Endothelial cell of umbilical vein (primary cell): ENCODE data around the gene ANKRD63. TPM values are rescaled to one million over a fixed set of nuclear protein-coding genes. Genes with fewer than 3 reads are reported as not detected.

Experiments
- BruUV-seq: library from RNA; stranded (reverse); fragments of 400-500 nt; replicated peaks from 2 replicates; lab custom pipeline; 2021; lab: Mats Ljungman, UMichigan
- CTCF ChIA-PET: fragments of 300-600, 350-600 bp; sonication (Branson Sonifier 250); formaldehyde crosslinking; loops from one replicate; lab custom pipeline; 2021; ENCODE audit warnings: antibody characterized with exemption, inconsistent platforms; lab: Charles Lee
- POLR2A ChIA-PET: fragments of 300-600, 350-600 bp; sonication (Branson Sonifier 250); formaldehyde crosslinking; loops from one replicate; lab custom pipeline; 2021; ENCODE audit warnings: antibody characterized with exemption, inconsistent platforms; lab: Charles Lee
- DNase-seq: peaks from one replicate; pipeline ENCODE4 v3.0.0-alpha.2; 2011; ENCODE audit warnings: low read depth, low spot score
- FAIRE-seq: peaks from 2 replicates; lab custom pipeline; 2011; peaks lifted over from hg19 to GRCh38; lab: Jason Lieb, UNC
- H2AFZ ChIP-seq: 2 replicates; pipeline ENCODE4 v1.6.0; 2012; ENCODE audit warnings: low read depth, low read length, control low read depth, inconsistent platforms
- H3K27ac ChIP-seq: 2 replicates; pipeline ENCODE4 v1.5.1; 2011; ENCODE audit warnings: low read depth, mild to moderate bottlenecking, control low read depth, low read length, moderate library complexity; ENCODE audit not compliant: insufficient read depth
- H3K27me3 ChIP-seq, 2 experiments: 2 replicates each; pipeline versions ENCODE4 v1.6.0 to v1.6.1; 2011; ENCODE audit warnings: low read length in 2 of 2, mixed read lengths in 1 of 2; ENCODE audit not compliant: control insufficient read depth in 2 of 2, insufficient read depth in 2 of 2
- H3K36me3 ChIP-seq, 2 experiments: 2 replicates in 1 of 2; 3 replicates in 1 of 2; pipeline ENCODE4 v1.5.1; 2011; ENCODE audit warnings: low read length in 2 of 2, mild to moderate bottlenecking in 1 of 2, moderate library complexity in 1 of 2; ENCODE audit not compliant: control insufficient read depth in 2 of 2, insufficient read depth in 2 of 2; ENCODE audit errors: extremely low read depth in 1 of 2
- H3K4me1 ChIP-seq: 3 replicates; pipeline ENCODE4 v1.5.1; 2011; ENCODE audit warnings: mild to moderate bottlenecking, low read length; ENCODE audit not compliant: control insufficient read depth, insufficient read depth; ENCODE audit errors: extremely low read depth
- H3K4me2 ChIP-seq: 2 replicates; pipeline ENCODE4 v1.6.1; 2011; ENCODE audit warnings: low read length, control low read depth, mixed read lengths; ENCODE audit not compliant: insufficient read depth
- H3K4me3 ChIP-seq, 3 experiments: fragments of 200-600 bp in 1 of 3; sonication (generic), shearing (Covaris generic) in 1 of 3; replicated peaks in 1 of 3; 2 replicates each; pipeline ENCODE4 v1.5.1; 2011 to 2016; ENCODE audit warnings: control low read depth in 3 of 3, low read length in 3 of 3, mild to moderate bottlenecking in 2 of 3, inconsistent platforms in 1 of 3, low read depth in 1 of 3, moderate library complexity in 1 of 3; ENCODE audit not compliant: insufficient read depth in 1 of 3
- H3K79me2 ChIP-seq: 2 replicates; pipeline ENCODE4 v1.6.0; 2012; ENCODE audit warnings: low read length, inconsistent platforms; ENCODE audit not compliant: control insufficient read depth, insufficient read depth
- H3K9ac ChIP-seq: replicated peaks from 2 replicates; pipeline ENCODE3; 2011; ENCODE audit warnings: low read length, control low read depth; ENCODE audit not compliant: insufficient read depth; ENCODE audit errors: extremely low read depth
- H3K9me1 ChIP-seq: replicated peaks from 3 replicates; pipeline ENCODE4 v1.6.0; 2011; ENCODE audit warnings: mild to moderate bottlenecking, low read length; ENCODE audit not compliant: control insufficient read depth, insufficient read depth; ENCODE audit errors: extremely low read depth
- H3K9me3 ChIP-seq: replicated peaks from 2 replicates; pipeline ENCODE4 v1.5.1; 2012; ENCODE audit warnings: low read length, inconsistent platforms; ENCODE audit not compliant: control insufficient read depth, insufficient read depth
- H4K20me1 ChIP-seq: replicated peaks from 2 replicates; pipeline ENCODE3; 2011; ENCODE audit warnings: mild to moderate bottlenecking, low read length; ENCODE audit not compliant: control insufficient read depth, insufficient read depth; ENCODE audit errors: extremely low read depth
- EZH2 ChIP-seq: IDR thresholded peaks from 2 replicates; pipeline ENCODE4 v1.6.1; 2012; ENCODE audit warnings: borderline replicate concordance, low read depth, mild to moderate bottlenecking, moderate library complexity, low read length, inconsistent platforms; ENCODE audit not compliant: severe bottlenecking
- FOS ChIP-seq: IDR thresholded peaks from 2 replicates; pipeline ENCODE4 v1.6.1; 2011; ENCODE audit warnings: mild to moderate bottlenecking, low read length, moderate library complexity, borderline replicate concordance; ENCODE audit not compliant: insufficient read depth
- GATA2 ChIP-seq: IDR thresholded peaks from 2 replicates; pipeline ENCODE4 v1.7.0; 2011; ENCODE audit warnings: low read depth, mild to moderate bottlenecking, moderate library complexity, mixed read lengths, low read length; ENCODE audit not compliant: insufficient read length, insufficient read depth
- POLR2A ChIP-seq: IDR thresholded peaks from 2 replicates; pipeline ENCODE4 v1.6.1; 2012; ENCODE audit warnings: low read depth, mild to moderate bottlenecking, control low read depth, low read length
- POLR2AphosphoS5 ChIP-seq: IDR thresholded peaks from 2 replicates; pipeline ENCODE4 v1.6.1; 2012; ENCODE audit warnings: low read depth, mild to moderate bottlenecking, control low read depth, low read length, moderate library complexity; ENCODE audit not compliant: insufficient read depth
- dilution Hi-C: fragments of 300-500 bp; cut with MboI; formaldehyde crosslinking; loops from one replicate; pipeline ENCODE4 v1.15.0; 2019; ENCODE audit warnings: low sequenced_read_pairs; ENCODE audit not compliant: extremely low pct_ligation_motif_present
- intact Hi-C: fragments of 100-400 bp; cut with micrococcal nuclease; formaldehyde crosslinking; loops from one replicate; pipeline ENCODE4 v1.10.0; 2022
- polyA plus RNA-seq, 4 experiments: library from polyadenylated mRNA; depleted of rRNA in 3 of 4; stranded (reverse) in 3 of 4; unstranded in 1 of 4; fragments of >200 nt; gene quantifications; 2 replicates each; pipeline versions ENCODE4 v1.2.1 to v1.2.3, GENCODE V29; 2011 to 2012; ENCODE audit warnings: missing spikeins in 1 of 4
- total RNA-seq: library from RNA; stranded (reverse); gene quantifications from 2 replicates; pipeline ENCODE4 v1.2.3, GENCODE V29; 2021
- TF ChIP-seq, protein P1 (sequence below), 2 donors: IDR thresholded peaks; 1 replicate in 1 of 2; 2 replicates in 1 of 2; pipeline ENCODE4 v1.5.1; 2011; ENCODE audit warnings: low read length in 2 of 2, mild to moderate bottlenecking in 2 of 2, moderate library complexity in 2 of 2, control low read depth in 1 of 2, inconsistent platforms in 1 of 2, low read depth in 1 of 2; ENCODE audit not compliant: insufficient read depth in 1 of 2; ENCODE audit errors: extremely low read depth in 1 of 2

The ANKRD63 gene
- total and polyA plus RNA-seq, 2 donors (not counting 3 experiments of a cell fraction or from before 2014, with no cell fraction given), result not detected

GRCh38 chr15:40259021-40259420, 23.8 kb downstream of the ANKRD63 start:
- H3K27ac ChIP-seq, result no peak overlapping the region
- FAIRE-seq, result no peak

GRCh38 chr15:40258544-40258943, 24.3 kb downstream of the ANKRD63 start:
- DNase-seq (no peak), FAIRE-seq (no peak)
- Histone ChIP-seq H3K9me3 (no peaks in the 10 kb centered on the region), H3K4me3 (no peak overlapping the region), H2AFZ (no peak overlapping the region), H4K20me1 (no peaks in the 10 kb centered on the region), H3K27me3 (peaks cover 17 to 22% of the 10 kb centered on the region in 2 experiments), H3K4me2 (no peak overlapping the region), H3K27ac (no peak overlapping the region), H3K36me3 (no peaks in the 10 kb centered on the region), H3K9me1 (no peaks in the 10 kb centered on the region), H3K4me1 (no peaks in the 10 kb centered on the region), H3K9ac (no peak overlapping the region), H3K79me2 (no peaks in the 10 kb centered on the region)
- no peak for TF ChIP-seq POLR2AphosphoS5
- no peak for TF ChIP-seq POLR2A
- TF ChIP-seq GATA2, result no peak
- no peak for TF ChIP-seq FOS
- TF ChIP-seq EZH2, result no peak
- TF ChIP-seq, protein P1, sequence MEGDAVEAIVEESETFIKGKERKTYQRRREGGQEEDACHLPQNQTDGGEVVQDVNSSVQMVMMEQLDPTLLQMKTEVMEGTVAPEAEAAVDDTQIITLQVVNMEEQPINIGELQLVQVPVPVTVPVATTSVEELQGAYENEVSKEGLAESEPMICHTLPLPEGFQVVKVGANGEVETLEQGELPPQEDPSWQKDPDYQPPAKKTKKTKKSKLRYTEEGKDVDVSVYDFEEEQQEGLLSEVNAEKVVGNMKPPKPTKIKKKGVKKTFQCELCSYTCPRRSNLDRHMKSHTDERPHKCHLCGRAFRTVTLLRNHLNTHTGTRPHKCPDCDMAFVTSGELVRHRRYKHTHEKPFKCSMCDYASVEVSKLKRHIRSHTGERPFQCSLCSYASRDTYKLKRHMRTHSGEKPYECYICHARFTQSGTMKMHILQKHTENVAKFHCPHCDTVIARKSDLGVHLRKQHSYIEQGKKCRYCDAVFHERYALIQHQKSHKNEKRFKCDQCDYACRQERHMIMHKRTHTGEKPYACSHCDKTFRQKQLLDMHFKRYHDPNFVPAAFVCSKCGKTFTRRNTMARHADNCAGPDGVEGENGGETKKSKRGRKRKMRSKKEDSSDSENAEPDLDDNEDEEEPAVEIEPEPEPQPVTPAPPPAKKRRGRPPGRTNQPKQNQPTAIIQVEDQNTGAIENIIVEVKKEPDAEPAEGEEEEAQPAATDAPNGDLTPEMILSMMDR (IDR thresholded peaks at IDR 0.05; ENCODE audit: extremely low read depth in 1 of 2, insufficient read depth in 1 of 2, low read depth in 1 of 2, low read length in 2 of 2), result no peak
- POLR2A ChIA-PET, result no interaction called here
- dilution Hi-C loops (no loop called here), intact Hi-C loops (no loop called here)
- no TSS peak for BruUV-seq
- CTCF ChIA-PET, result interaction anchor here (1.0 to 3.2 kb wide), 4 partner anchors 9 to 35 kb away, joined by 3 to 14 read pairs (median 5); no protein-coding TSS in a partner anchor

More at GRCh38 chr15:40259021-40259420, 23.8 kb downstream of the ANKRD63 start:
- no peaks in the 10 kb centered on the region for H4K20me1 ChIP-seq
- CTCF ChIA-PET, result interaction anchor here (1.0 to 3.2 kb wide), 4 partner anchors 8 to 36 kb away, joined by 3 to 14 read pairs (median 5); no protein-coding TSS in a partner anchor
- no peak overlapping the region for H3K9ac ChIP-seq
- BruUV-seq, result no TSS peak
- no peak overlapping the region for H3K4me2 ChIP-seq
- H2AFZ ChIP-seq, result no peak overlapping the region
- no peaks in the 10 kb centered on the region for H3K9me3 ChIP-seq
- no peaks in the 10 kb centered on the region for H3K36me3 ChIP-seq
- dilution Hi-C loops, result no loop called here
- peaks cover 12 to 17% of the 10 kb centered on the region in 2 experiments for H3K27me3 ChIP-seq
- DNase-seq, result no peak
- no peaks in the 10 kb centered on the region for H3K79me2 ChIP-seq
- H3K4me1 ChIP-seq, result no peaks in the 10 kb centered on the region
- no peaks in the 10 kb centered on the region for H3K9me1 ChIP-seq
- POLR2A ChIA-PET, result interaction anchor here (0.7 kb wide), 1 partner anchor 37 kb away, joined by 3 read pairs; no protein-coding TSS in a partner anchor
- TF ChIP-seq, protein P1 (IDR thresholded peaks at IDR 0.05; ENCODE audit: extremely low read depth in 1 of 2, insufficient read depth in 1 of 2, low read depth in 1 of 2, low read length in 2 of 2), result no peak
- H3K4me3 ChIP-seq, result no peak overlapping the region
- intact Hi-C loops, result no loop called here
